Measurements from ENCODE around the gene ITIH4. TPM values are rescaled to one million over a fixed set of nuclear protein-coding genes. Genes with fewer than 3 reads are reported as not detected.

The ITIH4 gene
- total RNA-seq, 1 experiment from 2014 or later = 0.14 TPM

- no peak for DNase-seq
- Histone ChIP-seq H3K27me3 (ENCODE audit: control insufficient read depth, insufficient read depth, low read length) (no peaks in the 10 kb centered on the region), H3K4me3 (ENCODE audit: insufficient read depth, low read depth, low read length) (no peak overlapping the region), H3K36me3 (replicated peaks; ENCODE audit: control insufficient read depth, insufficient read depth, low read length) (peaks cover 9% of the 10 kb centered on the region)
Observed at GRCh38 chr3:52843881-52844280, 13.4 kb upstream of the ITIH4 start.

GRCh38 chr3:52843108-52843865, 12.8 kb upstream of the ITIH4 start:
- Histone ChIP-seq H3K36me3 (replicated peaks; ENCODE audit: control insufficient read depth, insufficient read depth, low read length) (peaks cover 6% of the 10 kb centered on the region), H3K4me3 (ENCODE audit: insufficient read depth, low read depth, low read length) (no peak overlapping the region), H3K27me3 (ENCODE audit: control insufficient read depth, insufficient read depth, low read length) (no peaks in the 10 kb centered on the region)
- no peak for DNase-seq

- Histone ChIP-seq H3K4me3 (ENCODE audit: insufficient read depth, low read depth, low read length) (no peak overlapping the region), H3K27me3 (ENCODE audit: control insufficient read depth, insufficient read depth, low read length) (no peaks in the 10 kb centered on the region)
- DNase-seq = no peak
Observed at GRCh38 chr3:52842424-52842823, 12.0 kb upstream of the ITIH4 start.

GRCh38 chr3:52841981-52842340, 11.5 kb upstream of the ITIH4 start:
- Histone ChIP-seq H3K4me3 (ENCODE audit: insufficient read depth, low read depth, low read length) (no peak overlapping the region), H3K36me3 (replicated peaks; ENCODE audit: control insufficient read depth, insufficient read depth, low read length) (peaks cover 6% of the 10 kb centered on the region), H3K27me3 (ENCODE audit: control insufficient read depth, insufficient read depth, low read length) (no peaks in the 10 kb centered on the region)
- DNase-seq = no peak

More at GRCh38 chr3:52842424-52842823, 12.0 kb upstream of the ITIH4 start:
- peaks cover 6% of the 10 kb centered on the region for H3K36me3 ChIP-seq (replicated peaks; ENCODE audit: control insufficient read depth, insufficient read depth, low read length)

- H3K4me3 ChIP-seq (ENCODE audit: insufficient read depth, low read depth, low read length) = no peak overlapping the region
Observed at GRCh38 chr3:52841211-52841980, 10.9 kb upstream of the ITIH4 start.

GRCh38 chr3:52839892-52840545, 9.5 kb upstream of the ITIH4 start:
- Histone ChIP-seq H3K27me3 (ENCODE audit: control insufficient read depth, insufficient read depth, low read length) (no peaks in the 10 kb centered on the region), H3K36me3 (replicated peaks; ENCODE audit: control insufficient read depth, insufficient read depth, low read length) (peaks cover 6% of the 10 kb centered on the region), H3K4me3 (ENCODE audit: insufficient read depth, low read depth, low read length) (no peak overlapping the region)
- DNase-seq = no peak

More at GRCh38 chr3:52841211-52841980, 10.9 kb upstream of the ITIH4 start:
- H3K36me3 ChIP-seq (replicated peaks; ENCODE audit: control insufficient read depth, insufficient read depth, low read length) = peaks cover 6% of the 10 kb centered on the region
- DNase-seq = no peak
- H3K27me3 ChIP-seq (ENCODE audit: control insufficient read depth, insufficient read depth, low read length) = no peaks in the 10 kb centered on the region

- no peak for DNase-seq
- Histone ChIP-seq H3K36me3 (replicated peaks; ENCODE audit: control insufficient read depth, insufficient read depth, low read length) (peaks cover 6% of the 10 kb centered on the region), H3K4me3 (ENCODE audit: insufficient read depth, low read depth, low read length) (no peak overlapping the region), H3K27me3 (ENCODE audit: control insufficient read depth, insufficient read depth, low read length) (no peaks in the 10 kb centered on the region)
Observed at GRCh38 chr3:52839268-52839575, 8.8 kb upstream of the ITIH4 start.

- peaks cover 6% of the 10 kb centered on the region for H3K36me3 ChIP-seq (replicated peaks; ENCODE audit: control insufficient read depth, insufficient read depth, low read length)
- no peaks in the 10 kb centered on the region for H3K27me3 ChIP-seq (ENCODE audit: control insufficient read depth, insufficient read depth, low read length)
- H3K4me3 ChIP-seq (ENCODE audit: insufficient read depth, low read depth, low read length) = no peak overlapping the region
- DNase-seq = no peak
Observed at GRCh38 chr3:52838561-52839267, 8.2 kb upstream of the ITIH4 start.

- H3K4me3 ChIP-seq (ENCODE audit: insufficient read depth, low read depth, low read length) = no peak overlapping the region
- no peak for DNase-seq
Observed at GRCh38 chr3:52836986-52837385, 6.5 kb upstream of the ITIH4 start.

GRCh38 chr3:52836471-52836845, 6.0 kb upstream of the ITIH4 start:
- H3K27me3 ChIP-seq (ENCODE audit: control insufficient read depth, insufficient read depth, low read length) = no peaks in the 10 kb centered on the region
- no peak for DNase-seq
- peaks cover 2% of the 10 kb centered on the region for H3K36me3 ChIP-seq (replicated peaks; ENCODE audit: control insufficient read depth, insufficient read depth, low read length)
- H3K4me3 ChIP-seq (ENCODE audit: insufficient read depth, low read depth, low read length) = no peak overlapping the region

More at GRCh38 chr3:52836986-52837385, 6.5 kb upstream of the ITIH4 start:
- Histone ChIP-seq H3K36me3 (replicated peaks; ENCODE audit: control insufficient read depth, insufficient read depth, low read length) (peaks cover 4% of the 10 kb centered on the region), H3K27me3 (ENCODE audit: control insufficient read depth, insufficient read depth, low read length) (no peaks in the 10 kb centered on the region)

GRCh38 chr3:52835766-52836470, 5.4 kb upstream of the ITIH4 start:
- Histone ChIP-seq H3K4me3 (ENCODE audit: insufficient read depth, low read depth, low read length) (no peak overlapping the region), H3K27me3 (ENCODE audit: control insufficient read depth, insufficient read depth, low read length) (no peaks in the 10 kb centered on the region), H3K36me3 (replicated peaks; ENCODE audit: control insufficient read depth, insufficient read depth, low read length) (no peaks in the 10 kb centered on the region; the same call in 1 of the 2 replicates)
- DNase-seq = no peak

GRCh38 chr3:52834871-52835501, 4.5 kb upstream of the ITIH4 start, which contains the start of gene MUSTN1:
Gene MUSTN1 (minus strand): TSS chr3:52835019. CDS start chr3:52834948, 71 bp downstream.
- Histone ChIP-seq H3K27me3 (ENCODE audit: control insufficient read depth, insufficient read depth, low read length) (no peaks in the 10 kb centered on the region), H3K36me3 (replicated peaks; ENCODE audit: control insufficient read depth, insufficient read depth, low read length) (no peaks in the 10 kb centered on the region; the same call in 1 of the 2 replicates), H3K4me3 (ENCODE audit: insufficient read depth, low read depth, low read length) (no peak within 1 kb of the TSS)
- no peak for DNase-seq

GRCh38 chr3:52833202-52833601, 2.7 kb upstream of the ITIH4 start:
- no peak overlapping the region for H3K4me3 ChIP-seq (ENCODE audit: insufficient read depth, low read depth, low read length)
- no peak for DNase-seq
- H3K27me3 ChIP-seq (ENCODE audit: control insufficient read depth, insufficient read depth, low read length) = no peaks in the 10 kb centered on the region
- H3K36me3 ChIP-seq (replicated peaks; ENCODE audit: control insufficient read depth, insufficient read depth, low read length) = no peaks in the 10 kb centered on the region

Data from H7 (cell line).